ENCODE measurements around the gene HSD17B7. TPM values are rescaled to one million over a fixed set of nuclear protein-coding genes. Genes with fewer than 3 reads are reported as not detected.
"Not testable (repeated sequence)": the region's sequence is repeated elsewhere in the genome, so short reads cannot be mapped to it uniquely, and the experiment has no call there.

HSD17B7 gene
- total RNA-seq, 5 donors from 2014 or later (not counting 1 experiment from before 2014, with no cell fraction given): 22.0 to 29.6 (median 26.8) TPM

GRCh38 chr1:162782671-162783070 is 7.8 kb upstream of the HSD17B7 start:
- Mint-ChIP-seq H3K27me3 (peaks cover 3 to 25% of the 10 kb centered on the region in 2 donors), H3K27ac (no peak overlapping the region), H3K9me3 (no peaks in the 10 kb centered on the region), H3K4me3 (no peak overlapping the region), H3K36me3 (peaks cover 5% of the 10 kb centered on the region), H3K4me1 (no peaks in the 10 kb centered on the region)
- DNase-seq (no peak), ATAC-seq (replicated peaks in 1 of 4) (no peak)
- H3K4me3 ChIP-seq (ENCODE audit: control insufficient read depth in 1 of 2, extremely low read depth in 1 of 2, low read length in 1 of 2): no peak overlapping the region
- no peak overlapping the region for H3K27ac ChIP-seq (ENCODE audit: low read length)
- ChIA-PET CTCF (no interaction called here), POLR2A (no interaction called here)
- no peaks in the 10 kb centered on the region for H3K4me1 ChIP-seq (ENCODE audit: control insufficient read depth in 1 of 2, extremely low read depth in 1 of 2, insufficient read depth in 2 of 2, low read length in 2 of 2)
- no peaks in the 10 kb centered on the region for H3K36me3 ChIP-seq (ENCODE audit: control insufficient read depth in 2 of 2, extremely low read depth in 1 of 2, insufficient read depth in 1 of 2, low read length in 1 of 2)
- H3K9me3 ChIP-seq: no peaks in the 10 kb centered on the region
- H3K27me3 ChIP-seq (replicated peaks in 1 of 2; ENCODE audit: control insufficient read depth in 2 of 2, extremely low read depth in 1 of 2, insufficient read depth in 2 of 2, low read length in 1 of 2): peaks cover 0 to 2% of the 10 kb centered on the region in 2 experiments

DNA sequence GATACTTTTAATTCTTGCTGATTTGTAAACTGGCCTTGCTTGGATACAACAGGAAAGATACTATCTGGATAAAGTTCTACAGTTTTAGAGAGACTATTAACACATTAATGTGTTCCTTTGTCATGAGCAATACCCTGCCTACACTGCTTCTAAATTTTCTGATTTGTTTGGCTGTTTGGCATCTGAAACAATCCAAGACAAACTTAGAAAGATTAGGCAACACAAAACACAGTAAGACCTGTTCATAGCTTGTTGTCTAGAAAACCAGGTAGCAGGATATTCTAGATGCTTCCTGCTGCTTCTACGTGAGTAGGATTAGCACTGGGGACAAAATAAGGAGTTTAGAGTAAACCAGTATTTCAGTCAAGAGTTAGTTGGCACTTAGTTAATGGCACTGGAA is 5.6 kb upstream of the HSD17B7 start:
- POLR2A ChIA-PET; H3K27me3 ChIP-seq (replicated peaks in 1 of 2; ENCODE audit: control insufficient read depth in 2 of 2, extremely low read depth in 1 of 2, insufficient read depth in 2 of 2, low read length in 1 of 2): not testable (repeated sequence)

DNA sequence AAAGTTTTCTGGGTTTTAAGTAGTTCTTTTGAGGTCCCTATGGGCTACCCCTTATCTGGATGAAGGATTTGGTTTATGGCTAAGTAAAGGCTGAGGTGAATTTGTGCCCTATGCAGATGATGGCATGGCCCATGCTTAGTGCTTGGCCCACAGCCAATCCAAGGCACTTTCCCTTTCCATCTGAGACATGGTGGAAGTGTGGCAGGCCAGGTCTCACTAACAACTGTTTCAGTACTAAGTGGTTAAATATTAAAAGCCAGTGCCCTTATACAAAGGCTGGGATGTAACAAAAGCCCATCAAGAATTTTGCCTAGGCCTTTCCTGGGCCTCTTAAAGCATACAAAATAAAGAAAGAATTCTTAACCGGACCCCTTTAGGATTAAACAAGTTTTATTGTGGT is 1.7 kb upstream of the HSD17B7 start:
- H3K36me3 Mint-ChIP-seq; H3K27me3 Mint-ChIP-seq; ATAC-seq (replicated peaks in 1 of 4); H3K9me3 ChIP-seq; H3K4me1 ChIP-seq (ENCODE audit: control insufficient read depth in 1 of 2, extremely low read depth in 1 of 2, insufficient read depth in 2 of 2, low read length in 2 of 2); H3K4me3 Mint-ChIP-seq; H3K27ac Mint-ChIP-seq; DNase-seq; CTCF ChIA-PET; H3K36me3 ChIP-seq (ENCODE audit: control insufficient read depth in 2 of 2, extremely low read depth in 1 of 2, insufficient read depth in 1 of 2, low read length in 1 of 2); H3K27me3 ChIP-seq (replicated peaks in 1 of 2; ENCODE audit: control insufficient read depth in 2 of 2, extremely low read depth in 1 of 2, insufficient read depth in 2 of 2, low read length in 1 of 2); H3K4me3 ChIP-seq (ENCODE audit: control insufficient read depth in 1 of 2, extremely low read depth in 1 of 2, low read length in 1 of 2); POLR2A ChIA-PET; H3K9me3 Mint-ChIP-seq; H3K27ac ChIP-seq (ENCODE audit: low read length): not testable (repeated sequence)
- no CpG with 5 or more reads among the region's 1 CpG for WGBS (ENCODE audit: insufficient coverage)
- peaks cover 0 to 11% (median 7%) of the 10 kb centered on the region in 3 donors for H3K4me1 Mint-ChIP-seq

More for the DNA sequence above, 5.6 kb upstream of the HSD17B7 start:
- ATAC-seq (replicated peaks in 1 of 4); H3K4me3 Mint-ChIP-seq; H3K4me3 ChIP-seq (ENCODE audit: control insufficient read depth in 1 of 2, extremely low read depth in 1 of 2, low read length in 1 of 2); H3K9me3 ChIP-seq; H3K27ac Mint-ChIP-seq; H3K27ac ChIP-seq (ENCODE audit: low read length); H3K36me3 ChIP-seq (ENCODE audit: control insufficient read depth in 2 of 2, extremely low read depth in 1 of 2, insufficient read depth in 1 of 2, low read length in 1 of 2); H3K4me1 Mint-ChIP-seq; CTCF ChIA-PET; H3K36me3 Mint-ChIP-seq; H3K9me3 Mint-ChIP-seq; DNase-seq; H3K4me1 ChIP-seq (ENCODE audit: control insufficient read depth in 1 of 2, extremely low read depth in 1 of 2, insufficient read depth in 2 of 2, low read length in 2 of 2): not testable (repeated sequence)
- no CpG with 5 or more reads among the region's 1 CpG for WGBS (ENCODE audit: insufficient coverage)
- H3K27me3 Mint-ChIP-seq: peaks cover 0 to 21% of the 10 kb centered on the region in 2 donors

- Mint-ChIP-seq H3K27ac (peak overlapping the region; percentile 90 to 94), H3K4me1 (peaks cover 0 to 18% (median 14%) of the 10 kb centered on the region in 3 donors)
Observed at GRCh38 chr1:162790985-162791357, 469 bp downstream of the HSD17B7 start.

GRCh38 chr1:162794284-162794683 is 3.8 kb downstream of the HSD17B7 start:
- Mint-ChIP-seq H3K36me3 (peaks cover 27% of the 10 kb centered on the region), H3K4me1 (peaks cover 0 to 22% (median 15%) of the 10 kb centered on the region in 3 donors)
- H3K9me3 Mint-ChIP-seq; DNase-seq; ATAC-seq (replicated peaks in 1 of 4); H3K4me3 Mint-ChIP-seq; H3K27ac Mint-ChIP-seq; H3K4me1 ChIP-seq (ENCODE audit: control insufficient read depth in 1 of 2, extremely low read depth in 1 of 2, insufficient read depth in 2 of 2, low read length in 2 of 2); H3K4me3 ChIP-seq (ENCODE audit: control insufficient read depth in 1 of 2, extremely low read depth in 1 of 2, low read length in 1 of 2); H3K36me3 ChIP-seq (ENCODE audit: control insufficient read depth in 2 of 2, extremely low read depth in 1 of 2, insufficient read depth in 1 of 2, low read length in 1 of 2); H3K27me3 Mint-ChIP-seq; H3K9me3 ChIP-seq; H3K27me3 ChIP-seq (replicated peaks in 1 of 2; ENCODE audit: control insufficient read depth in 2 of 2, extremely low read depth in 1 of 2, insufficient read depth in 2 of 2, low read length in 1 of 2); POLR2A ChIA-PET; CTCF ChIA-PET; H3K27ac ChIP-seq (ENCODE audit: low read length): not testable (repeated sequence)
- WGBS (ENCODE audit: insufficient coverage): no CpG with 5 or more reads among the region's 1 CpG

More at GRCh38 chr1:162790985-162791357, 469 bp downstream of the HSD17B7 start:
- POLR2A ChIA-PET; H3K4me1 ChIP-seq (ENCODE audit: control insufficient read depth in 1 of 2, extremely low read depth in 1 of 2, insufficient read depth in 2 of 2, low read length in 2 of 2); H3K36me3 Mint-ChIP-seq; H3K9me3 Mint-ChIP-seq; ATAC-seq (replicated peaks in 1 of 4); H3K9me3 ChIP-seq; H3K27me3 ChIP-seq (replicated peaks in 1 of 2; ENCODE audit: control insufficient read depth in 2 of 2, extremely low read depth in 1 of 2, insufficient read depth in 2 of 2, low read length in 1 of 2); CTCF ChIA-PET; H3K27me3 Mint-ChIP-seq; H3K36me3 ChIP-seq (ENCODE audit: control insufficient read depth in 2 of 2, extremely low read depth in 1 of 2, insufficient read depth in 1 of 2, low read length in 1 of 2): not testable (repeated sequence)
- Histone ChIP-seq H3K27ac (ENCODE audit: low read length) (peak overlapping the region; percentile 73), H3K4me3 (ENCODE audit: control insufficient read depth in 1 of 2, extremely low read depth in 1 of 2, low read length in 1 of 2) (peak overlapping the region; percentile 23 to 51)
- H3K4me3 Mint-ChIP-seq: peak overlapping the region; percentile 84 to 93 (median 90)
- DNase-seq: peak in 1 of 35 experiments; percentile 26
- no CpG with 5 or more reads among the region's 8 CpGs for WGBS (ENCODE audit: insufficient coverage)

DNA sequence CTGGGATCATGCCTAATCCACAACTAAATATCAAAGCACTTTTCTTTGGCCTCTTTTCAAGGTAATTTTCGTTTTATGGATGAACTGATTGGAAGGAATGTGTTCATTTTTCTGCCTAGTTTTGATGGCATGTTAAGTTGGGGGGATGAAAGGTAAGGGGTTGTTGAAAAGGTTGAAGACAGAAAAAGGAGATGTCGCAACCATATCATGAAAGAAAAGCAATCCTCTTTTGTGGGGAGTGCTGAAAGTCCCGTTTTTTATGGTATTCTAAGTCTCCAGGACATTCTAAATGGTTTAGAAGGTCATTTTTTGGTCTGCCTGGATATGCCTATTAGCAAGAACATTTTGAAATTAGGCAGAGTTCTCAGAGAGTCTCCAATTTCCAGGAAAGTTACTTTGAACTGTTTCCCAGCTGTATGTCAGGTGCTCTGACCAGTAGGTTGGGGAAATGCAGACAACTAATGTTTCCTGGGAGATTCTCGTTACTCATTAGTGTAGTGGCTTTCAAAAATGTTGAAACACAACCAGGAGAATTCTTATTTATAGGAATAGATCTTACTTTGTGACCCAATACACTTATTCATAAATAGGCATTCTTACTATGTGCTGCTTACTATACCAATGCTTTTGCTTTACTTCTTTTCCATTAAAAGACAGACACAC is 6.2 kb downstream of the HSD17B7 start:
- H3K27me3 Mint-ChIP-seq; H3K4me3 ChIP-seq (ENCODE audit: control insufficient read depth in 1 of 2, extremely low read depth in 1 of 2, low read length in 1 of 2); H3K4me1 ChIP-seq (ENCODE audit: control insufficient read depth in 1 of 2, extremely low read depth in 1 of 2, insufficient read depth in 2 of 2, low read length in 2 of 2); ATAC-seq (replicated peaks in 1 of 4); H3K27me3 ChIP-seq (replicated peaks in 1 of 2; ENCODE audit: control insufficient read depth in 2 of 2, extremely low read depth in 1 of 2, insufficient read depth in 2 of 2, low read length in 1 of 2); DNase-seq; H3K4me3 Mint-ChIP-seq; H3K9me3 Mint-ChIP-seq; POLR2A ChIA-PET; H3K9me3 ChIP-seq; CTCF ChIA-PET; H3K27ac ChIP-seq (ENCODE audit: low read length); H3K27ac Mint-ChIP-seq: not testable (repeated sequence)
- H3K36me3 ChIP-seq (ENCODE audit: control insufficient read depth in 2 of 2, extremely low read depth in 1 of 2, insufficient read depth in 1 of 2, low read length in 1 of 2): peaks cover 0 to 28% of the 10 kb centered on the region in 2 donors
- Mint-ChIP-seq H3K4me1 (peaks cover 0 to 18% (median 18%) of the 10 kb centered on the region in 3 donors), H3K36me3 (peaks cover 43% of the 10 kb centered on the region)
- 100% methylated on average over 1 of the region's 4 CpGs for WGBS (ENCODE audit: insufficient coverage)
